Esophagus muscularis mucosa (tissue), 4 donors: ENCODE results near the gene DNAJC1. TPM values are rescaled to one million over a fixed set of nuclear protein-coding genes. Genes with fewer than 3 reads are reported as not detected.

Source experiments
- DNase-seq: peaks from one replicate; pipeline ENCODE4 v3.0.0-alpha.2; 2017; ENCODE audit errors: extremely low spot score
- H3K27ac ChIP-seq, 4 donors: fragments of 200-600 bp; sonication (generic); replicated peaks in 1 of 4; 1 replicate in 3 of 4; 2 replicates in 1 of 4; pipeline ENCODE4 v1.5.1; 2016 to 2019; ENCODE audit warnings: mild to moderate bottlenecking in 1 of 4
- H3K27me3 ChIP-seq, 4 donors: fragments of 200-600 bp; sonication (generic); one replicate each; pipeline versions ENCODE4 v1.5.1 to v1.6.0; 2016 to 2019
- H3K36me3 ChIP-seq, 4 donors: fragments of 200-600 bp; sonication (generic); one replicate each; pipeline ENCODE4 v1.5.1; 2016 to 2019
- H3K4me1 ChIP-seq, 4 donors: fragments of 200-600 bp; sonication (generic); one replicate each; pipeline ENCODE4 v1.5.1; 2016 to 2019
- H3K4me3 ChIP-seq, 4 donors: fragments of 200-600 bp; sonication (generic); 1 replicate in 2 of 4; 2 replicates in 2 of 4; pipeline ENCODE4 v1.5.1; 2016 to 2019; ENCODE audit warnings: mild to moderate bottlenecking in 4 of 4, moderate library complexity in 1 of 4
- H3K9me3 ChIP-seq, 4 donors: fragments of 200-600 bp; sonication (generic); 1 replicate in 3 of 4; 2 replicates in 1 of 4; pipeline ENCODE4 v1.5.1; 2016 to 2019
- EP300 ChIP-seq: sonication (generic); formaldehyde crosslinking; IDR thresholded peaks from one replicate; pipeline ENCODE4 v1.6.1; 2017; ENCODE audit warnings: antibody characterized with exemption
- POLR2A ChIP-seq: fragments of 450-650 bp; IDR thresholded peaks from one replicate; pipeline ENCODE4 v1.6.1; 2017; ENCODE audit warnings: antibody characterized with exemption, moderate library complexity, mild to moderate bottlenecking, low read depth
- POLR2AphosphoS5 ChIP-seq, 2 donors: sonication (generic); formaldehyde crosslinking; IDR thresholded peaks; one replicate each; pipeline ENCODE4 v1.6.1; 2017; ENCODE audit warnings: antibody characterized with exemption in 2 of 2
- whole genome bisulfite sequencing: methylation state at CpG from one replicate; pipeline ENCODE4 v1.1.5; 2018; 5-methylcytosine and 5-hydroxymethylcytosine counted together
- intact Hi-C: fragments of 100-400 bp; cut with DNase I; formaldehyde crosslinking; loops from one replicate; pipeline ENCODE4 v1.15.1; 2023
- total RNA-seq, 4 donors: library from RNA; depleted of rRNA; stranded (reverse); fragments of >200 nt; gene quantifications; one replicate each; pipeline versions ENCODE4 v1.1.0 to v1.2.1, GENCODE V29; 2016
- TF ChIP-seq, protein P1 (sequence below), 3 experiments: fragments of 200-600 bp in 2 of 3; fragments of 450-650 bp in 1 of 3; sonication (generic) in 2 of 3; IDR thresholded peaks; one replicate each; pipeline ENCODE4 v1.5.1; 2017 to 2019; ENCODE audit warnings: antibody characterized with exemption in 3 of 3, mild to moderate bottlenecking in 2 of 3, moderate library complexity in 1 of 3

Gene DNAJC1
- total RNA-seq, 4 donors from 2014 or later, result 46.5 to 70.6 (median 61.5) TPM

GRCh38 chr10:21758696-21759095, 244.8 kb downstream of the DNAJC1 start:
- Histone ChIP-seq H3K27me3 (no peaks in the 10 kb centered on the region), H3K4me3 (no peak overlapping the region), H3K4me1 (no peaks in the 10 kb centered on the region), H3K36me3 (peaks cover 0 to 47% (median 20%) of the 10 kb centered on the region in 4 donors), H3K27ac (no peak overlapping the region), H3K9me3 (no peaks in the 10 kb centered on the region)
- intact Hi-C loops, result no loop called here
- TF ChIP-seq POLR2AphosphoS5 (IDR thresholded peaks at IDR 0.05) (no peak), EP300 (no peak), POLR2A (no peak)
- TF ChIP-seq, protein P1, sequence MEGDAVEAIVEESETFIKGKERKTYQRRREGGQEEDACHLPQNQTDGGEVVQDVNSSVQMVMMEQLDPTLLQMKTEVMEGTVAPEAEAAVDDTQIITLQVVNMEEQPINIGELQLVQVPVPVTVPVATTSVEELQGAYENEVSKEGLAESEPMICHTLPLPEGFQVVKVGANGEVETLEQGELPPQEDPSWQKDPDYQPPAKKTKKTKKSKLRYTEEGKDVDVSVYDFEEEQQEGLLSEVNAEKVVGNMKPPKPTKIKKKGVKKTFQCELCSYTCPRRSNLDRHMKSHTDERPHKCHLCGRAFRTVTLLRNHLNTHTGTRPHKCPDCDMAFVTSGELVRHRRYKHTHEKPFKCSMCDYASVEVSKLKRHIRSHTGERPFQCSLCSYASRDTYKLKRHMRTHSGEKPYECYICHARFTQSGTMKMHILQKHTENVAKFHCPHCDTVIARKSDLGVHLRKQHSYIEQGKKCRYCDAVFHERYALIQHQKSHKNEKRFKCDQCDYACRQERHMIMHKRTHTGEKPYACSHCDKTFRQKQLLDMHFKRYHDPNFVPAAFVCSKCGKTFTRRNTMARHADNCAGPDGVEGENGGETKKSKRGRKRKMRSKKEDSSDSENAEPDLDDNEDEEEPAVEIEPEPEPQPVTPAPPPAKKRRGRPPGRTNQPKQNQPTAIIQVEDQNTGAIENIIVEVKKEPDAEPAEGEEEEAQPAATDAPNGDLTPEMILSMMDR (IDR thresholded peaks at IDR 0.05), result no peak
- DNase-seq, result no peak
- 92% methylated on average over 6 of the region's 7 CpGs for WGBS

- no peak overlapping the region for H3K27ac ChIP-seq
- no peak for DNase-seq
- no peaks in the 10 kb centered on the region for H3K9me3 ChIP-seq
- H3K27me3 ChIP-seq, result no peaks in the 10 kb centered on the region
- no peak for TF ChIP-seq POLR2AphosphoS5 (IDR thresholded peaks at IDR 0.05)
- no peak overlapping the region for H3K4me3 ChIP-seq
- H3K36me3 ChIP-seq, result peaks cover 0 to 51% (median 20%) of the 10 kb centered on the region in 4 donors
- H3K4me1 ChIP-seq, result no peaks in the 10 kb centered on the region
- 90% methylated on average over 14 of the region's 14 CpGs for WGBS
- intact Hi-C loops, result no loop called here
These were observed 245.3 kb downstream of the DNAJC1 start for GRCh38 chr10:21758239-21758638.

DNA sequence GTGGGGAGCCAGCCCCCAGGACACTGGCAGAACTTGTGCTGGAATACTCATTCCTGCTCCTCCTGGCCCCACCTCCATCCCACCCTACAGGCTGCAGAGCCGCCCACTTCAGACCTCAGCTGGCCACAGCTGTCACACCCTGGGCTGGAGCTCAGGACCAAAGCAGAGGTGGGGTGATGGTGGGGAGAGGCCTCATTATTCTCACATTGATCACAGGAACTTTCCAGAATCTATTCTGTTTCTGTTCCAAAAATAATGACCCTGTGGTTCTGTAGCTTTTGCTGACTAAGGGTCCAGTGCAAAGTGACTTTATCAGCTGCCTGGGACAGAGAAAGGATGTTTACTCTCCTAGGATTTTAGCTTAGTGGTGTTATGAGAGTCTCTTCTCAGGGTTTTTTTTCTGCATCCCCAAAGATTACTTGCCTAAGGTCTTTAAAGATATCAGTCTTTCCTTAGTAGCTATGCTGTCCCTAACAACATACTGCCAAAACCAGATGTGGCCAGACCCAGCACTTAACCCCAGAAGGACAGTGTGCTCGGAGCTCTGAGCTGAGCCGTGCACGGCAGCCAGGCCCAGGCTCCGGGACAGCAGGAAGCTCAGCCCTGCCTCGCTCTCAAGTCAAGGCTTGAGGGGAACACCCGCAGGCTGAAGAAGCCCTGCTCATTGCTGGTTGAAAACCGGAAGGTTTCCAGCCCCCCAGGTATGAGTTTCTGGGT, 246.2 kb downstream of the DNAJC1 start:
- Histone ChIP-seq H3K9me3 (no peaks in the 10 kb centered on the region), H3K27me3 (no peaks in the 10 kb centered on the region), H3K4me3 (no peak overlapping the region), H3K4me1 (no peaks in the 10 kb centered on the region), H3K27ac (no peak overlapping the region), H3K36me3 (peaks cover 0 to 52% (median 20%) of the 10 kb centered on the region in 4 donors)
- DNase-seq, result no peak
- intact Hi-C loops, result no loop called here
- WGBS, result 62% methylated on average over 7 of the region's 8 CpGs
- TF ChIP-seq, protein P1 (IDR thresholded peaks at IDR 0.05), result no peak

GRCh38 chr10:21756707-21757106, 246.8 kb downstream of the DNAJC1 start:
- Histone ChIP-seq H3K9me3 (no peaks in the 10 kb centered on the region), H3K27ac (no peak overlapping the region), H3K4me1 (no peaks in the 10 kb centered on the region), H3K36me3 (peaks cover 0 to 52% (median 20%) of the 10 kb centered on the region in 4 donors), H3K27me3 (no peaks in the 10 kb centered on the region), H3K4me3 (no peak overlapping the region)
- 90% methylated on average over 12 of the region's 12 CpGs for WGBS
- intact Hi-C loops, result no loop called here
- TF ChIP-seq, protein P1 (IDR thresholded peaks at IDR 0.05), result no peak
- TF ChIP-seq POLR2AphosphoS5 (IDR thresholded peaks at IDR 0.05) (no peak), EP300 (no peak), POLR2A (no peak)
- no peak for DNase-seq

GRCh38 chr10:21754410-21755011, 249.0 kb downstream of the DNAJC1 start:
- no peaks in the 10 kb centered on the region for H3K4me1 ChIP-seq
- DNase-seq, result no peak
- H3K36me3 ChIP-seq, result peaks cover 0 to 51% (median 20%) of the 10 kb centered on the region in 4 donors
- intact Hi-C loops, result no loop called here
- TF ChIP-seq POLR2AphosphoS5 (IDR thresholded peaks at IDR 0.05), result no peak
- no peak for TF ChIP-seq POLR2A
- TF ChIP-seq EP300, result no peak
- TF ChIP-seq, protein P1 (IDR thresholded peaks at IDR 0.05), result no peak
- no peak overlapping the region for H3K4me3 ChIP-seq
- 78% methylated on average over 10 of the region's 10 CpGs for WGBS
- H3K9me3 ChIP-seq, result no peaks in the 10 kb centered on the region
- H3K27me3 ChIP-seq, result no peaks in the 10 kb centered on the region
- H3K27ac ChIP-seq, result no peak overlapping the region
